ENCODE results near the gene TMEFF1. TPM values are rescaled to one million over a fixed set of nuclear protein-coding genes. Genes with fewer than 3 reads are reported as not detected.
A peak's percentile ranks its signal among the peaks of the same experiment; 100 is the strongest.

TMEFF1 gene, protein sequence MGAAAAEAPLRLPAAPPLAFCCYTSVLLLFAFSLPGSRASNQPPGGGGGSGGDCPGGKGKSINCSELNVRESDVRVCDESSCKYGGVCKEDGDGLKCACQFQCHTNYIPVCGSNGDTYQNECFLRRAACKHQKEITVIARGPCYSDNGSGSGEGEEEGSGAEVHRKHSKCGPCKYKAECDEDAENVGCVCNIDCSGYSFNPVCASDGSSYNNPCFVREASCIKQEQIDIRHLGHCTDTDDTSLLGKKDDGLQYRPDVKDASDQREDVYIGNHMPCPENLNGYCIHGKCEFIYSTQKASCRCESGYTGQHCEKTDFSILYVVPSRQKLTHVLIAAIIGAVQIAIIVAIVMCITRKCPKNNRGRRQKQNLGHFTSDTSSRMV
- total RNA-seq (under 1 TPM in 4 of 6 donors, not detected in 2; 0.09 to 0.32 (median 0.22) TPM), polyA plus RNA-seq (not detected)

DNA sequence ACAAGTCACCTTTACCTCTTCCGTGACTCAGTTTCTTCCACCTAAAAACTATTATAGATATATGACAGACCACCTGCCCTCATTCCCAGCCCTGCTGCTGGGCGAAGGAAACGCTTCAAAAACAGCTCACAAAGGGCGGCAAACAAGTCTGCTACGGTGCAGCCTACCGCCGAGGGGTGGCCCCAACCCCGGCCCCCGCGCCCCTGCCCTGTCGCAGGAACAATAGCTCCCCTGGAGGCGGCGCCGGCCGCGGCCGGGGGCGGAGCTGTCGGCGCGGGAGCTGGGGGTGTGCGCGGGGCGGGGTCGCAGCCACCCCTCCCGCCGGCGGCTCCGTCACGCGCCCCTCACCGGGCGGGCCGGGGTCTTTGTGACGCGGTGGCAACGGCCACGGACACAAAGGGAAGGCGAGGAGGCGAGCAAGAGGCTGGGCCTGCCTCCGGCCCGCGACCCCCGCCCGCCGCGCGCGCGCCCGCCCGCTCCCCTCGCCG is at the start of gene TMEFF1:
TSS of gene TMEFF1 (plus strand) at position 362 of the 488 bp plus-strand sequence. CDS start 396 bp downstream, outside the sequence.
- no peaks in the 10 kb centered on the region for H3K4me1 ChIP-seq
- TF ChIP-seq, protein P1, sequence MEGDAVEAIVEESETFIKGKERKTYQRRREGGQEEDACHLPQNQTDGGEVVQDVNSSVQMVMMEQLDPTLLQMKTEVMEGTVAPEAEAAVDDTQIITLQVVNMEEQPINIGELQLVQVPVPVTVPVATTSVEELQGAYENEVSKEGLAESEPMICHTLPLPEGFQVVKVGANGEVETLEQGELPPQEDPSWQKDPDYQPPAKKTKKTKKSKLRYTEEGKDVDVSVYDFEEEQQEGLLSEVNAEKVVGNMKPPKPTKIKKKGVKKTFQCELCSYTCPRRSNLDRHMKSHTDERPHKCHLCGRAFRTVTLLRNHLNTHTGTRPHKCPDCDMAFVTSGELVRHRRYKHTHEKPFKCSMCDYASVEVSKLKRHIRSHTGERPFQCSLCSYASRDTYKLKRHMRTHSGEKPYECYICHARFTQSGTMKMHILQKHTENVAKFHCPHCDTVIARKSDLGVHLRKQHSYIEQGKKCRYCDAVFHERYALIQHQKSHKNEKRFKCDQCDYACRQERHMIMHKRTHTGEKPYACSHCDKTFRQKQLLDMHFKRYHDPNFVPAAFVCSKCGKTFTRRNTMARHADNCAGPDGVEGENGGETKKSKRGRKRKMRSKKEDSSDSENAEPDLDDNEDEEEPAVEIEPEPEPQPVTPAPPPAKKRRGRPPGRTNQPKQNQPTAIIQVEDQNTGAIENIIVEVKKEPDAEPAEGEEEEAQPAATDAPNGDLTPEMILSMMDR (IDR thresholded peaks at IDR 0.05), result no peak
- intact Hi-C loops (cut with DNase I), result no loop called here
- 2 to 3% methylated on average over 25 to 54 of the region's 54 CpGs for WGBS, 2 donors
- H3K9me3 ChIP-seq, result no peaks in the 10 kb centered on the region
- peak; percentile 51 to 90 (median 74) for ATAC-seq
- no peak within 1 kb of the TSS for H3K27ac ChIP-seq
- peak within 1 kb of the TSS; percentile 36 to 69 (median 58) for H3K4me3 ChIP-seq
- no peak for FAIRE-seq
- peak; percentile 14 to 78 (median 32) for DNase-seq
- no peaks in the 10 kb centered on the region for H3K36me3 ChIP-seq
- no peaks in the 10 kb centered on the region for H3K27me3 ChIP-seq

DNA sequence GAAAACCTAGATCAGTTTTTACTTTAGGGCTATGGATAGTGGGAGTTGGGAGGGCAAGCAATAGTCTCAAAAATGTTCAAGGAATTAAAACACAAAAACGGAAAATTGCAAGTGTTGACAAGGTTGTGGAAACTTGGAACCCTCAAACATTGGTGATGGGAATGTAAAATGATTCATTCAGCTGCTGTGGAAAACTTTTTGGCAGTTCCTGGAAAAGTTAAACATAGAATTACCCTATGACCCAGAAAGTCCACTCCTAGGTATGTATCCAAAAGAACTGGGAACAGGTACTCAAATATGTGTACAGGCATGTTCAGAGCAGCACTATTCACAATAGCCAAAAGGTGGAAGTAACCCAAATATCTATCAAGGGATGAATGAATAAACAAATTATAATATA is 47.2 kb upstream of the TMEFF1 start:
- 22% methylated on average over 1 of the region's 1 CpG for WGBS, 2 donors
- ATAC-seq, result peak in 3 of 4 donors; percentile 12 to 31 (median 16)

DNA sequence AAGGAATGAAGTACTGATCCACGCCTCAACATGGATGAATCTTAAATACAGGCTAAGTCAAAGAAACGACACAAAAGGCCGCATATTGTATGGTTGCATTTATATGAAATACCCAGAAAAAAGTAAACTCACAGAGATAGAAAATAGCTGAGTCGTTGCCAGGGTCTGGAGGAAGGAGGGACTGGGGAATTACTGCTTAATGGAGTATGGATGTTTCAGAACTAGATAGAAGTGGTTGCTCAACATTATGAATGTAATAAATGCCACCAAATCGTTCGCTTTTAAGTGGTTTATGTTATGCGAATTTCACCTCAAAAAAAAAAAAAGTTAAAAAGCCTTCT is 46.8 kb upstream of the TMEFF1 start:
- H3K36me3 ChIP-seq, result no peaks in the 10 kb centered on the region
- no peak for DNase-seq
- no peak for FAIRE-seq
- intact Hi-C loops (cut with DNase I), result no loop called here
- peak overlapping the region; percentile 48 to 94 (median 89) for H3K27ac ChIP-seq
- TF ChIP-seq, protein P1 (IDR thresholded peaks at IDR 0.05), result no peak
- H3K4me3 ChIP-seq, result peak overlapping the region; percentile 35 to 82 (median 52)
- no peaks in the 10 kb centered on the region for H3K9me3 ChIP-seq
- 21 to 27% methylated on average over 7 of the region's 7 CpGs for WGBS, 2 donors
- ATAC-seq, result peak in 3 of 4 donors; percentile 1 to 3 (median 1)
- H3K27me3 ChIP-seq, result no peaks in the 10 kb centered on the region
- peaks cover 0 to 17% (median 5%) of the 10 kb centered on the region in 3 donors for H3K4me1 ChIP-seq

More for the DNA sequence above, 47.2 kb upstream of the TMEFF1 start:
- no peaks in the 10 kb centered on the region for H3K27me3 ChIP-seq
- DNase-seq (no peak), FAIRE-seq (no peak)
- H3K36me3 ChIP-seq, result no peaks in the 10 kb centered on the region
- peak overlapping the region in 3 of 4 donors; percentile 48 to 94 (median 93) for H3K27ac ChIP-seq
- peaks cover 0 to 17% (median 5%) of the 10 kb centered on the region in 3 donors for H3K4me1 ChIP-seq
- no peaks in the 10 kb centered on the region for H3K9me3 ChIP-seq
- TF ChIP-seq, protein P1 (IDR thresholded peaks at IDR 0.05), result no peak
- H3K4me3 ChIP-seq, result peak overlapping the region in 1 of 4 donors; percentile 60
- intact Hi-C loops (cut with DNase I), result no loop called here

DNA sequence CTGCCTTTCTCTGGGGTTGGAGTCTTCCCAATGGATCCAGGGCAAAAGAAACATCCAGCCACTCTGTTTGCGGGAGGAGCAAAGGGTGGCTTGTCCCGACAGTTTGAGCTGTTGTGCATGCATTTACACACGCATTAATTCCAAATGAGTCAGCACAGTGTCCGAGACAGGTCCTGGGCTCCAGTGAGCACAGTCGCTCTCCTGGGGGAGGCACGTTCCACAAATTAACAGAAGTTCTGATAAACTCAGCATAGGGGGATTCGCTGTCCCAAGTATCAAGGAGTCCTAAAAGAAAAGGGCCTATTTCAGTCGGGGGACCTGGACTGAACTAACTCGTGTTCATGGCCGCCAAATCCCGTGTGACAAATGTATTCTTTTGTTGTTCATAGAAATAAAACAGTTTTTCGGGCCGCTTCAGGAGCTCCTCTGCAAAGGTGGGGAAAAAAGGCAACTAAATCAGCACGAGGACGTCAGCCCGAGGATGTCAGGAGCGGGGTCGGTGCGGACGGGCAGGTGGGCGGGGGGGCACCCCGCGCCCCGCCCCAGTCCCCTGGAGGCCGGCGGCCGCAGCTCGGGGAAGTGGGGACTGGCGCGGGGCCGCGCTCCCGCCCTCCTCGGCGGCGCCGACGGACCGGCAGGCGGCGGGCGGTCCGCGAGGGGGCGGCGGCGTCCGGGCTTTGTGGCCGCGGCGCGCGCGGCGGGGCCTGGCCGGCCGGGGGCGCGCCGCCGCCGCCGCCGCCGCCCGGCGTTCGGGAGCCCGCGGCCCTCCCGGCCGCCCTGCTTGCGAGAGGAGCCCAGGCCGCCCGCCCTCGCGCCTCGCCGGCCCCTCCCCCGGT is 46.2 kb upstream of the TMEFF1 start, which contains the start of gene MSANTD3:
TSS of gene MSANTD3 (plus strand) at position 614 of the 836 bp plus-strand sequence. CDS start 14,796 bp downstream, outside the sequence.
- DNase-seq (peak; percentile 67 to 88 (median 73)), ATAC-seq (peak; percentile 85 to 88 (median 88)), FAIRE-seq (no peak)
- no peaks in the 10 kb centered on the region for H3K9me3 ChIP-seq
- H3K4me3 ChIP-seq, result peak within 1 kb of the TSS; percentile 48 to 82 (median 76)
- WGBS, 2 donors, result 0 to 1% methylated on average over 21 to 80 of the region's 80 CpGs
- H3K4me1 ChIP-seq, result peaks cover 0 to 17% (median 5%) of the 10 kb centered on the region in 3 donors
- intact Hi-C loops (cut with DNase I), result no loop called here
- no peaks in the 10 kb centered on the region for H3K36me3 ChIP-seq
- TF ChIP-seq, protein P1 (IDR thresholded peaks at IDR 0.05), result no peak
- peak within 1 kb of the TSS; percentile 48 to 94 (median 89) for H3K27ac ChIP-seq
- no peaks in the 10 kb centered on the region for H3K27me3 ChIP-seq
